Activated CD4-positive, CD25-positive, alpha-beta regulatory T cell treated with anti-CD3 and anti-CD28 coated beads, Interleukin-2, amount 50 U/mL, for 16 hours (primary cell): ENCODE data around the gene ADAMTSL5.

ENCODE experiments used
- DNase-seq: peaks from one replicate; pipeline ENCODE4 v3.0.0-alpha.2; 2020; ENCODE audit warnings: low read depth, low spot score

The ADAMTSL5 gene

DNA sequence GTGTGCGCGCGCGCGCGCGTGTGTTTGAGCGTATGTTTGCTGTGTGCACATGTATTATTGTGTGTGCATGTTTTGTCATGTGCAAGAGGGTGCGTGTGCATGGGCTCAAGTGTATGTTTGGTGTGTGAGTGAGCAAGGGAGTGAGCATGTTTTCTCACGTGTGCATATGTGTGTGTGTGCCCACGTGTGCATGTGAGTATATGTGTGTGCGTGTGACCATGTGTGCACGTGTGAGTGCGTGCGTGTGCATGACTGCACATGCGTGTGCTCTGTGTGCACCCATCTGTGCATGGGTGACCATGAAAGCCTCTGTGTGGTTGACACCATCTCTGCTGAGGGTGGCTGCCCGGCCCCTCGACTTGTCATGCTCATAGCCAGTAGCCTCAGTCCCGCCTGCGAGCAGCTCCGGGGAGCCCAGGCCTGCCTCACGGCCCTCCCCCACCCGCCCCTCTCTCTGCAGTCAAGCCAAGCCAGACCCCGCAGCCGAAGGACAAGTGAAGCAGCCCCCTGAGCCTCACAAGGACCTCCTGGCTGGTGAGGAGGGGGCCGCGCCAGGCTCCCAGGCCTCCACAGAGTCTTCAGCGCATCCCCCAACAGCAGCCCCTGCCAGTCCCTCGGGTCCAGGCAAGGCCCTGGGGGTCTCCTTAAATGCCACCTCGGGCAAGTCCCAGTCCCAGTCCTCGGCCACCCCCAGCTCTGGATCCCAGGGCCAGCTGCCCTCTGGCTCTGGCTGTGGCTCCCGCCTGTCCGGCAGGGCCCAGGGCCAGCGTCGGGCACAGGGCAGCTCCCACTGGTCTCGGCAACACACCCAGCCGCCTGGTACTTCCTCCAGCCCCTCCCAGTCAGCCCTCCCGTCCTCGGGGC is 15.9 kb downstream of the ADAMTSL5 start:
- no peak for DNase-seq

DNA sequence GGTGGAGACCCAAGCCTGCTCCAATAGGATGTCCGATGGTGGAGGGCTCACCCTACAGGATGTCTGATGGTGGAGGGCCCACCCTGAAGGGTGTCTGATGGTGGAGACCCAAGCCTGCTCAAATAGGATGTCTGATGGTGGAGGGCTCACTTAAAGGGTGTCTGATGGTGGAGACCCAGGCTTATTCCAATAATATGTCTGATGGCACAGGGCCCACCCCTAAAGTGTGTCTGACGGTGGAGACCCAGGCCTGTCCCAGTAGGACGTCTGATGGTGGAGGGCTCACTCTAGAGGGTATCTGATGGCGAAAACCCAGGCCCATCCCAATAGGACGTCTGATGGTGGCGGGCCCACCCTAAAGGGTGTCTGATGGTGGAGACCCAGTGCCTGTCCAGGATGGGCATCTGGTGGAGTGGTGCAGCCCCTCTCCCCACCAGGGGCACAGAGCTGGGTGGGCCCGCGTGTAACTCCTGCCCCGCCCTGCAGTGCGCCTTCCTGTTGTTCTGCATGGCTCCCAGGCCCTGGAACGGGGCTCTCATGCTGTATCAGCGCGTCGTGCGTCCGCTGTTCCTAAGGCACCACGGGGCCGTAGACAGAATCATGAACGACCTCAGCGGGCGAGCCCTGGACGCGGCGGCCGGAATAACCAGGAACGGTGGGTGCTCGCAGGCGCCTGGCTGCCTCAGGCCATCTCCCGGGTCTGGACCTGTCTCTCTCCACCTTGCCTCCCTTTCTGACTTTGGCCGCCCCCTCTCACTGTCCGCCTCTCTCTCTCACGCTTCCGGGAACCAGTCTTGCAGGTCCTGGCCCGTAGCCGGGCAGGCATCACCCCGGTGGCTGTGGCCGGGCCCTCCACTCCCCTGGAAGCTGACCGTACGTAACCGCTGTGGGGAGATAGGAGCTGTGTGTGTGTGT is 16.8 kb downstream of the ADAMTSL5 start:
- DNase-seq: no peak

DNA sequence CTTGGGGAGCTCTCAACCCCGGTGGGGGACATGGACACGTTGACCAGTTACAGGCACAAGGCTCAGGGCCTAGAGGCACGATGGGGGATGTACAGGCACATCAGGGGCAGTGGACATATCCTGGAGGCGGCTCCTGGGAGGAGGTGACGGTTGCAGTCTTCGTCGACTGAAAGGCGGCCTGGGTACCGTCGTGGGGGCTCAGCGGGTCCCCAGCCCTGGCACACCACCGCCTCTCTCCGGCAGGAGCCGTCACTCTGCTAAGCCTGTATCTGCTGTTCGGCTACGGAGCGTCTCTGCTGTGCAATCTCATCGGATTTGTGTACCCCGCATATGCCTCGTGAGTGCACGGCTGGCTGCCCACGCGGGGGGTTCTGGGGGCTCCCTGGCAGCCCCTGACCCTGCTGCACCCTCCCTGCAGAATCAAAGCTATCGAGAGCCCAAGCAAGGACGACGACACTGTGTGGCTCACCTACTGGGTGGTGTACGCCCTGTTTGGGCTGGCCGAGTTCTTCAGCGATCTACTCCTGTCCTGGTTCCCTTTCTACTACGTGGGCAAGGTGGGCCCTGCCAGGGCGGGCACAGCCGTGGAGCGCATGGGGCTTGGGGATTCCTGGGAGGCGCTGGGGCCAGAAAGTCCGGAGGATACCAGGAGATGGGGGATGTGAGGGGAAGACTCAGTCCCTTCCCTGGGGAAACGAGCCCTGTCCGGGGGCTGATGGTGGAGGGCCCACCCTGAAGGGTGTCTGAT is 17.6 kb downstream of the ADAMTSL5 start:
- no peak for DNase-seq

DNA sequence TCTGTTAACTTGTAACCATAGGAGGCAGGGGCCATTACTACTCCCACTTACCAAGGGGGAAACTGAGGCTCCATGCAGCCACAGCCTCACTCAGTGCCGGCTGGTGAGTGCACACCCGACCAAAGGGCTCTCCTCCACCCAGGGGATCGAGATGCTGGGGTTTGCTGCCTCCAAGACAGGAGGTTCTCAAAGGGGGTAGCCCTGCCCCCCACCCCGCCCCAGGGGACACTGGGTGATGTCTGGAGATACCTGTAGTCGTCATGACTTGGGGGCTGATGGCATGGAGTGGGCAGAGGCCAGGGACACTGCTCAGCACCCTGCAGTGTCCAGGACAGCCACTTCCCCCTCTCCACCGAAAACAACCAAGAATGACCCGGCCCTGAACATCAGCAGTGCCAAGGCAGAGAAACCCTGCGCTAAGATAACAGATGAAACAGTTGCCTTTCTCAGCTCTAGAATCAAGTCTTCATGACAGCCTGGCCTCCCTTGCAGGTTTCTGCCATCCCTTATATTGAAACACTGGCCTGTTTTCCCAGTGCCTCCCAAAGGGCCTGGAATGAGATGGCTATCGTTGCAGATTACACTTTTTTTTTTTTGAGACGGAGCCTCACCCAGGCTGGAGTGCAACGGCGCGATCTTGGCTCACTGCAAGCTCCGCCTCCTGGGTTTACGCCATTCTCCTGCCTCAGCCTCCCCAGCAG is 18.6 kb downstream of the ADAMTSL5 start:
- no peak for DNase-seq

DNA sequence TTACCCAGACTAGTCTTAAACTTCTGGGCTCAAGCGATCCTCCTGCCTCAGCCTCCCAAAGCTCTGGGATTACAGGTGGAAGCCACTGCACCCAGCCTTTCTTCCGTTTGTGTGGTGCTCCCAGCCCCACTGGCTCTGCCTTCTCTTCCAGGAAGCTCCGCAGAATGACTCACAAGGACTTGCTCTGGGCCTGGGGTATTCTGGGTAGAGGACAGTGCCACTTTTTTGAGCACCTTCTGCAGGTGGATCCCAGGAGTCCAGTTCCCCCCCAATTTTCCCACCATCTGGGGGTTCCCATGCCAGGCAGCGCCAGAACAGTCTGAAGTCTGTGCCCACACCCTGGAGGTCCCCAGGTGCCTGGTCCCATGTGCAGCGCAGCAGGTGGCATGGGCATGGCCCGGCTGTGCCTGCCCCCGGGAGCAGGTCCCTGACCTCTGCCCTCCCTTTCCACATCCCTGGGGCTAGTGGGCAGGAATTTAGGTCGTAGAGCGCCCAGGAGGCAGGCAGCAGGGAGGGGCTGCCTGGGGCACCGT is 20.3 kb downstream of the ADAMTSL5 start:
- DNase-seq: no peak

DNA sequence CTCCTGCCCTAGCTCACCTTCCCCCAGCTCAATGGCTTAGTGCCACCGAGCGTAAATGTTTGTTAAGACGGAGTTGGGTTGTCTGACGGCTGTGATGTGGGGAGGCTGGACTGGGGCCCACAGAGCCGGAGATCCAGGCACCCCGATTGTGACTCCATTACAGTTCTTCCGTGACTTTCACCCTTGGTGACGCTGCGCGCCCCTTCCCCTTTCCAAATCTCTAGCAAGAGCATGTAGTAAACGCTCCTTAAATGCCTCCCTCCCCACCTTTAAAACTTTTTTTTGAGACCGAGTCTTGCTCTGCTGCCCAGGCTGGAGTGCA is 21.0 kb downstream of the ADAMTSL5 start:
- DNase-seq: no peak

DNA sequence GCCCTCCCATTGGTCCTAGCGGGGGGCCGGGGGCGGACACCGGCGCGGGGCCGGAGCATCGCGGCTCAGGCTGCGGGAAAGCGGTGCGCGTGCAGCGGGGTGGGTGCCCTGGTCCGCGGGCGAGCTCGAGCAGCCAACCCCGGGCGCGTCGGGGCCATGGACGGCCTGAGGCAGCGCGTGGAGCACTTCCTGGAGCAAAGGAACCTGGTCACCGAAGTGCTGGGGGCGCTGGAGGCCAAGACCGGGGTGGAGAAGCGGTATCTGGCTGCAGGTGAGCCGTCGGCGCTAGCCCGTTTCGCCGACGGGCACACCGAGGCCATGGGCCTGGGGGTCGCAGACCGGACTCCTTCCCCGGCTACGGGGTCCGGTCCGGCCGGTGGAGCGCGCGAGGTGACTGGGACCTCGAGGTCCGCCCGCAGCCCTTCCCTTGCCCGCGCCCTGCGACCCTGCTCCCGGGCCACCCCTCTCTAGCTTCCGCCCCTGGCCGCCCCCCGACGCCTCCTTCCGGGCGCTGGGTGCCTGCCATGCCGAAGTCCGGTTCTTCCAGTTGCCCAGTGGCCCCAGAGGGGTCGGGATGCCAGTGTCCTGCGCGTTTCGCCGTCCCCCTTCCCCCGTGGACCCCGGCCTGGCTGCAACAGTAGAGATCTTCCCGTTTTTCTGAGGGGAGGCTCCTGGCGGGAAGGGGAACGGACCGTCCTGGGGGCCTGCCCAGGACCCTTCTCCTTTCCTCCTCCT is 21.5 kb downstream of the ADAMTSL5 start, which contains the start of gene REEP6:
Gene REEP6 (plus strand): TSS at position 68 of the 735 bp plus-strand sequence. CDS start 89 bp downstream, at position 157.
- DNase-seq: no peak

DNA sequence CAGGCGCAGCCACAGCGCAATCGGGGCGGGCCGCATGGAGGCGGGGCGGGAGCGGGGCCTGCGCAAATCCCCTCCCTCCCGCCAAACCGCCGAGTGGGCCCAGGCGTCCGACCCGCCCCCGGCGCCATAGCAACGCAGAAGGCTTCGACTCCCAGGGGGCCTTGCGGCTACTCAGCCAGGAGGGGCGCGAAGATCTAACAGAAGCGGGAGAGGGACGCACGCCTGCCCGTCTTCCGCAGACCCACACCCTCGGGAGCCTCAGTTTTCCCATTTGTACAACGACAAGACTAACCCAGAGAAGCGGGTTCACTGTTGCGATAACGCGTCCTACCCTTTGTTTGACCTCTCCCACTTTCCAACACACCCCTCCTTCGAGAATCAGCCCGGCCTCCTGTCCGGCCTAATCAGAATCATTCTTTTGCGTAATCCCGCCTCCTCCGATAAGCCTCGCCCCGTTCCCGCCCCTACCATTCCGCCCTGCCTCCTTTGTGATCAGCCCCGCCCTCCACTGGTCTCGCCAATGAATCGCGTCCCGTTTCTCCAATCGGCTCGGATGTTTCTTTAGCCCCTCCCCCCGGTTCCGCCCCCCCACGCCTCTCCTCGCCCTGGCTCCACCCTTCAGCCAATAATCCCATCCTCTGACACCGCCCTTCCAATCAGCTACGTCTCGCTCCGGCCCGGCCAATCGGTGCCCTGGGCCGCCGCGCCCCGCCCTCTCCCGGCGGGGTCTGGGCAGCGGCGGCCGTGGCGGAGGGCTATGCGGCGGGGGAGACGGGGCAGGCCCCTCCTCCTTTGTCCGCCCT is 22.3 kb downstream of the ADAMTSL5 start, which contains the start of gene PCSK4:
Gene PCSK4 (minus strand): TSS at position 40 of the 803 bp plus-strand sequence. CDS start 4 bp downstream, at position 36.
- DNase-seq: peak; percentile 95

DNA sequence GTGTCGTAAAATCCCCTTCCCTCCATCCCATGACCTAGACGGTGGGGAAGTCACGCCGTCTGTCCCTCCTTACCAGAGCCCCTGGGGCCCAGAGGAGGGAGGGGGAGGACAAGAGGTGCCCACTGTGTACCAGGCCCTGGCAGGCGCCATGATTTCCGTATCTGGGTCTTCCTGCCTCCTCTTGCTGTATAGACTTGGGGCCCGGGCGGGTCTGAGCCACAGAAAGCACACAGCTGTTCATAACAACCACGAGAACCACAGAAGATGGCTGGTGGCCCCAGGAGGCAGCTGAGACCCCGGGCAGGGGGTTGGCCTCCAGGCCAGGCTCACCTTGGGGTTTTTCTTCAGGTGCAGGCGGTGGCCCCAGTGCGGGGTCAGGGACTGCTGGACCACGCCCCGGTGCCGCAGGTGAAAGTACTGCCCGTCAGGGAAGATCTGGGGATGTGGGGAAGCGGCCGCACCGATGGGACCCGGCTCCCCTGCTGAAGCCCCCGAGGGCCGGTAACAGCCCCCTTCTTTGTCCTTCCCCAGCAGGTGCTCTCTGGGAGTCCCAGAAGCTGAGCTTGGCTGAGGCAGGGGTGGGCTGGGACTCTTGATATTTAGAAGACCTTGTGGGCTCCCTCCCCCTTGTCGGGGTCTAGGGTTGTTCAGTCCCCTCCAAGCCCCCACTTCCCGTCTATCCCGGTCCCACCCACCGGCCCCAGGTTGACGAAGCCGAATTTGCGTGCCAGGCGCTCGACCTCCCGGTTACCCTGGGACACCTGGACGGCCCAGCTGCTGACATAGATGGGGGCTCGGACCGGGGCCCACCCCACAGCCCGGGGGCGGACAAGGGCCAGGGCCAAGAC is 23.1 kb downstream of the ADAMTSL5 start:
- no peak for DNase-seq

DNA sequence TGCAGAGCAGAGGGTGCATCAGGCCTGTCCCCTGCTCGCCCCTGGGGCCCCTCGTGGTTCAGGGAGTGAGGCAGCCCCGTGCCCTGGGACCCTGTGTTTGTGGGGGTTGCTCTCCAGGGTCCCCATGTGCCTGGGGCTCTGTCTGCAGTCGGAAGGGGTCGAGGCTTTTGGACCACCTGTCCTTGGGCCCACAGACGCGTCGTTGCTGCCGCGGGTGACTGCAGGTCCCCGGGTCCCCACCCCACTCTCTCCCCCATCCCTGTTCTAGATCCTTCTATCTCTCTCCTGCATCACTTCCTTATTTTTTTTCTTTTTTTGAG is 24.6 kb downstream of the ADAMTSL5 start:
- no peak for DNase-seq

DNA sequence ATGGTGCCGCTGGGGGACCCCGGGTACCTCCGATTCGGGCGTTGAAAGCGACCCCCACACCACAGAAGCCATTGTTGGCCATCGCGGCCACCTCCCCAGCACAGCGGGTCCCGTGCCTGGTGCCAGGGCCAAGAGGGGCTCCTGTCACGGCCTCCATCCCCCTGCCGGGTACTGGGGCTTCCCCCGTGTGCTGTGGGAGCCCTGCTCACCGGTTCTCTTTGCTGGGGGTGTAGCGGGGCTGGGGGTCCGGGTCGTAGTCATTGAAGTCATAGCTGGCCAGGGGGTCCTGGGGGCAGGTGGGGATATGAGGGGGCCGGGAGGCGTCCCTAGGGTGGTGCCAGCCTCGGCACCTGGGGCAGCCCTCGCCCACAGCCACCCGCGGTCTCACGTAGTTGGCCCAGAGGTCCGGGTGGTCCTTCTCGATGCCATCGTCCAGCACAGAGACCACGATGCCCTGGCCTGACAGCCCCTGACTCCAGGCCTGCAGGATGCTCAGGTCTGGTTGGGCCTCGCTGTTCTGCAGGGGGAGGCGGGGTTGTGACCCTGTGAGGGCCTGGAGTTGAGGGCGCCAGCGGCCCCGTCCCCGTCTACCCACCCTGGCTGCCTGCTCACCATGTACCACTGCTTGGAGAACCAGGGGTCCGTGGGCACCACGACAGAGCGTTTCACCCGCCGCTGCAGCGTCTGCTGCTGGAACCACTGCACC is 25.1 kb downstream of the ADAMTSL5 start:
- DNase-seq: no peak

DNA sequence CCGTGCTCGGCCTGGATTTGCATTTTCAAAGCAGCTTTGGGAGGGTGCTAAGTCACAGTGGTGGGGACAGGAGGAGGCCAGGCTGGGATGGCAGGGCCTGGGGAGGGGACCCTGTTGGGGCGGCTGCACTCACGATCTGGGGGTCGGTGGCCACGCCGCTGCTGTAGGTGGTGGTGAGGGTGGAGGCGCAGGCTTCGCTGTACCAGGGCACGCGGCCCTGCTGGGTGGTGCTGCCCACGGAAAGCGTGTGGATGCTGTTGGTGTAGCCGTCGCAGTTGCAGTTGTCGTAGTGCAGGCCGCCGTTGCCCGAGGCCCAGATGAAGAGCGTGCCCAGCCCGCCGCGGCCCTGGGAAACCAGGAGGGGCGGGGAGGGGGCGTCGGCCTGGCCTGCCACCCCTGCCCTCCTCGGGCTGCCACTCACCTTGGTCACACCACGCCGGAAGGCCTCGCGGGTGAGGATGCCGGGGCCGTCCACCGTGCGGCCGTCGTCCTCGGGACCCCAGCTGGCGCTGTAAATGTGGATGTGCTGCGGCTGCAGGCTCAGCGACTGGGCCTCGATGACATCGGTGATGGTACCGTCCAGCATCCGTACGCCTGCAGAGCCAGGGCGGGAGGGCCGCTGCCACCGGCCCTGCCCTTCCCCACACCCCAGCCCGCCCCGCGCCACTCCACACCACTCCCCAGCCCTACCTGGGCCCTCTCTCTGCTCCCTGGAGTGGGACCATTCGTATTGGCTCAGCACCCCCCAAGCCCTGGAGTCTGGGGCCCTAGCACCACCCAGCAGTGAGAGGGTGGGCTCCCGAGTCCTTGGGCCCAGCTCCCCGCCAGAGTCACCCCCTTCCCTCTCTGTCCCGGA is 25.9 kb downstream of the ADAMTSL5 start:
- no peak for DNase-seq

DNA sequence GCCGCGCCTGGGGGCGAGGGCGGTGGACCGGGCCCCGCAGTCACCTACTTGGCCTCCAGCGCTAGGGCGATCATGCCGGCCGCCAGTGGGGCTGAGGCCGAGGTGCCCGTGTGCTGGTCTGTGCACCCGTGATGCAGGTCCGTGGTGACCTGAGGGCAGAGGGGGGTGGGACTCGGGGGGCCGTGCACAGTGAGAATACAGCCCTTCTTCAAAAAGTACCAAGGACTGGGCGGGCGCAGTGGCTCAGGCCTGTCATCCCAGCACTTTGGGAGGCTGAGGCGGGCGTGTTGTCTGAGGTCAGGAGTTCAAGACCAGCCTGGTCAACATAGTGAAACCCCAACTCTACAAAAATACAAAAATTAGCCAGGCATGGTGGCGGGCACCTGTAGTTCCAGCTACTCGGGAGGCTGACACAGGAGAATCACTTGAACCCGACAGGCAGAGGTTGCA is 28.8 kb downstream of the ADAMTSL5 start:
- no peak for DNase-seq

DNA sequence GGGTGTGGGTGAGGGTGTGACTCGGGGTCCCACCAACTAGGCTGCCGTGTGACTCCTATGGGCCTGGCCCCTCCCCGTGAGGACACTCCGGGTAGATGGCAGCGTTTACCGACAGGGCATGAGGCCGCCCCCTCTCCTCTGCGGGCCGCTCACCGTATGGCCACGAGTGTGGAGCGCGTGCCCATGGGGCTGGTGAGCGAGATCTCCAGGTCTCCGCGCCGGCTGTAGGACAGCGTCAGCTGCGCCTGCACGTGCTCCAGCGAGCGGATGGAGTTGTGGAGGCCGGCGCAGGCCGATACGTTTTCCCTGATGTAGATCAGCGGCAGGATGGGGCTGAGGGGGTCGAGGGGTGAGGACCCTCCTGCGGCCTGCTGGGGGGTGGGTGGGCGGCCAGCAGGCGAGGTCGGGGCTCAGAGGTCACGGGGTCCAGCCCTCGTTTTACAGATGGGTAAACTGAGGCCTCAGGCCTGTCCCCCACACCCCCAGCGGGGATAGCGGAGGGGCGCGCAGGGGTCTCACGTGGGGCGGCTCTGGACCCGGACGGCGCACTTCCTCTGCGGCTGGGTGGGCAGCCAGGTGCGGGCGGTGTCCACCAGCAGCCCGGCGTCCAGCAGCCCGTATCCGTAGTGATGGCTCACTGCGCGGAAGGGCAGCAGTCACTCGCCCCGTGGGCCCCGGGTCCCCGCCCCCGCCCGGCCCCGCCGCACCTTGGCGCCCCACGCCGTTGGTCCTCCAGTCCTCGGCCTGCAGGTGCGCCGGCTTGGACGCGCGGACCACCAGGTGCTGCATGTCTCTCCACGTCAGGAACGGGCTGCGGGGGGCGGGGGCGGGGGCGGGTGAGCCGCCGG is 29.5 kb downstream of the ADAMTSL5 start:
- no peak for DNase-seq

DNA sequence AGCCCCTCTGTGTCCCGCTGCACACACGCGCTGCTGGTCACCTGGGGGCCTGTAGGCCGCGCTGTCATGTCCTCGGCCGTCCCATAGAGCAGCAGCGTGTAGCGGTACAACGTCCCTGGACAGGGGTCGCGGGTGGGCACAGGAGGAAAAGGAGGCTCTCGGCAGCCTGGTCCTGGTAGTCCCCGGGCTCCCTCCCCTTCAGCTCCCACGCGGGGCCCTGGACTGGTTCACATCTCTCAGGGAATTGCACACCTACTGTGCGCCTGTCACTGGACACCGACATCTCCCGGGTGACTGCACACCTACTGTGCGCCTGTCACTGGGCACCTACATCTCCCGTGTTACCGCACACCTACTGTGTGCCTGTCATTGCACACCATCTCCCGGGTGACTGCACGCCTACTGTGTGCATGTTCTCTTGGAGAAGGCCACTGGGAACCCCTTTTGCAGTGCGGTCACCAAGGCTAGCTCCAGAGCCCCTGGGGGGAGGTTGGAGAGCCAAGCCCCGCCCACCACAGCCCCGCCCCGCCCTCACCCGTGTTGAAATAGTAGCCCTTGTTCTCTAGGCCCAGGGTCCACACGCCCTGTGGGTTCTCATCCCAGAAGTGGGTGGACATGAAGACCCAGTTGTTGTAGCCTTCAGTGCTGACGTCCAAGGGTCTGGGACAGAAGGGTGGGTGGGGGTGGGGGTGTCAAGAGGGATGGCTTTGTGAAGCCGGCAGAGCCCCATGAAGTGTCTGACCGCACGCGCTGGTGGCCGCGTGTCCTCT is 30.3 kb downstream of the ADAMTSL5 start:
- DNase-seq: no peak
